NK-92 (cell line): ENCODE measurements around the gene PODN.

ENCODE experiments used
- DNase-seq: peaks from one replicate; lab custom pipeline; 2025; ENCODE audit not compliant: unreplicated experiment; lab: John Stamatoyannopoulos, UW

Gene PODN

DNA sequence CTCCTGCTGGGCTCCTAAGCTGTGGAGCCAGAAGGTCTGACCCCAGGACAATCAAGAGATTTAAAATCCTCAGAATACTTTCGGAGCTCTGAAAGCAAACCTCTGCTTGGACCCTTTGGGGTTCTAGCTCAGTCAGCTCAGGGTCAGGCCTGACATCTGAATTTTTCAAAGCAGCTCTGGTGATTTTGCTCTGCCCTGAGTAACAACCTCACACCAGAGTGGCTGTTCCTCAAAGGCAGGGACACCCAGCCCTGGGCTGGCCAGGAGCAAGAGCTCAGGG, 68.5 kb downstream of the PODN start:
- no peak for DNase-seq

DNA sequence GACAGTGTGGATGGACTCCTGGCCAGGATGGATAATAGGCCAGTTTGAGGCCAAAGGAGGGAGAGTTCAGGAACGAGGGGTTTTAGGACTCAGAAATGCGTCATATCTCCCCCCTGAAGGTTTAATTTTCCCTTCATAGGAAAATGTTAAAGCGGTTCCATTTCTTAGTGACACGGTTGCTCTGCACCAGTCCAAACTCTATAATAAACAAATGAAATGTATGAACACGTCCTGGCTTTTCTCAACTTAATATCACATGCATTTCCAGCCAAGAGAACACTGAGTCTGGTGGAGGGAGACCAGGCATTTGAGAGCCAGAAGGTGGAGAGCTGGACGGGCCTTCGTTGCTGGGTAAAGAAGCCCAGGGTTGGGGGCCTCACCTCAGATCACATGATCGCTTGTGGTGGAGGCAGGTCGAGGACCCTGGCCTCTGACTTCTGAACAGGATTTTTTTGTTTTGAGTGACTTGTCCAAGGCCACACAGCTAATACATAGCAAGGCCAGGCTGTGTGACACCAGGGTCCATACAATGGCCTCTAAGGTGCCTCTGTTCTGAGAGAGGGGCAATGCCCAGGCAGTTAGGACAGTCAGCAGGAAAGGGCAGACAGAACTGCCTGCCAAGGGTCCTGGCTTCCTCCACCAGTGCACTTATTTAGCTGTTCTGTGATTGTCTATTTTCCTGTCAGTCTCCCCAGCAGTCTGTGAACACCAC, 69.0 kb downstream of the PODN start:
- no peak for DNase-seq

DNA sequence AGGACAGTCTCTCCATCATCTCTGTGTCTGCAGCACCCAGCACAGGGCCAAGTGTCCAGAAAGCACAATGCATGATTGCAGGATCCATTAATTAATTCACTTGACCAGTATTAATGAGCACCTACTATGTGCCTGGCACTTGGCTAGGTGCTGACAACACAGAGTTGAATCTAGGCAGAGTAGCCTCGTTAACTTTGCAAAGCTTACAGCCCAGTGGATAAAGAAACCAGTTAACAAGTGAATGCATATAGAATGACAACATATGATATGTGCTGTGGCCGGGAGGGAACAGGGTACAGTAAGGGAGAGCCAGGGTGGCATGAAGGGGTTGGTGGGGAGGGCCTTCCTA, 69.6 kb downstream of the PODN start:
- DNase-seq, result no peak

DNA sequence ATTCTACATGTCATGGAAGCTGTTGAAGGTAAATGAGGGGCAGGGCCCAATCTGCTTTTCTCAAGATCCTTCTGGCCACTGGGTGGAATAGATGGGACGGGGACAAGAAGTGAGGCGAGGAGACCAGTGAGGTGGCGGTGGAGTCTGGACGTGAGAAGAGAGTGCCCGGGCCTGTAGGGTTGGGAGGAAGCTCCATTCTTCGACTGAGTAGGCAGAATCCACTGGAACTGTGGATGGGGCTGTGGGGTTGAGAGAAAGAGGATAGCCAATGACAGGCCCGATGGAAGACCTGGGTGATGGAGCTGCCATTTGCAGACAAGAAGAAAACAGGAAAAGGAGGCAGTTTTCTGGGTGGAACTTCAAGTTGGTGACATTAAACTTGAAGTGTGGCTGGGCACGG, 70.2 kb downstream of the PODN start:
- DNase-seq, result no peak

DNA sequence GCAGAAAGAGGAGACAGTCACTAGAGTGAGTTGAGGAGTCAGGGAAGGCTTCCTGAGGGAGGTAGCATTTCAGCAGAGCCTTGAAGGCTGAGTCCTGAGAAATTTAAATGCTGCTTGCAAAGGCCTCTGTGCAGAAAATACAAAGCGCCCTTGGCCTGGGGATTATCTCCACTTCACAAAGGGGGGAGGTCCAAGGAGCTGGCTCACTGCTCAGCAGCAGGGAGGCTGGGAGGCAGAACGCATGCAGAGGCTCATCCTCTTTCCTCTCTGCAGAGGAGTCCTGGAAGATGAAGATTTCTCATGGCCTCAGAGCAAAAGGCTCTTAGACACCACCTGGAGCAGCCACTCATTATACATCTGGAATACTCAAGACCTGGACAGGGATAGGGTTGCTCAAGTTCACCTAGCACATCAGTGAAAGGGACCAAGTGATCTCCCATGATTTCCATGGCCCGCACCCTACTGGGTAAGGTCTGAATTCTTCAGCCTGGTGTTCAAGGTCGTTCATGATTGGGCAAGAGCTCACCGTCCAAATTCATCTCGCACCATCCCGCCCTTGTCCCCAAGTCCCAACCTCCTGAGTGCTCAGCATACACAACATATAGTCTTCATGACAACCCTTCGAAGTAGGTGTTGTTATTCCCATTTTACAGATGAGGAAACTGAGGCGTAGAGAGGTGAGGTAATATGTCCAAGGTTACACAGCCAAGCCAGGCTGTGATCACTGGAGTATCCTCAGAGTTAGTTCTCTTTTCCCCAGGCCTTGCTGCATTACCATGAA, 71.4 kb downstream of the PODN start:
- no peak for DNase-seq

DNA sequence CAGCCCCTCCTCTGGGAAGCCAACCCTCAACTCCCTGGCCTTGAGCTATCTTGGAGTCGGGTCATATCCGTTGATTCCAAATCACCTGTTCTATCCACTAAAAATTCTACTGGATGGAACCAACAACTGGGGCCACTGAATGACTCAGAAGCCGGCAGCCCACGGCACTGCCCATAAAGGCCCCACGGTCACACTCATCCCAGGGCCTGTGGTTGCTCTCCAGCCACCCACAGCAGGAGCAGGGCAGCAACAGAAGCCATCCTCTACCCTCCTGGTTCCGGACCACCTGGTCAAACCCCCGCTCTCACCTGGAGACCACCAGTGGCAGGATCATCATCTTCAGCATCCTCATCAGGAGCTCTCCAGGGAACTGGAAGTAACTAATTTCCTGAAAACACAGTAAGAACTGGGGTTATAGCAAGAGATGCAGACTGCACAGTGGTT, 72.1 kb downstream of the PODN start:
- DNase-seq, result no peak
